Activated effector memory CD4-positive, alpha-beta T cell treated with anti-CD3 and anti-CD28 coated beads, Interleukin-2, amount 50 U/mL, for 16 hours (primary cell): ENCODE data around the gene CTNNA2.

Experiments used
- DNase-seq: peaks from one replicate; pipeline ENCODE4 v3.0.0-alpha.2; 2020

CTNNA2 gene

DNA sequence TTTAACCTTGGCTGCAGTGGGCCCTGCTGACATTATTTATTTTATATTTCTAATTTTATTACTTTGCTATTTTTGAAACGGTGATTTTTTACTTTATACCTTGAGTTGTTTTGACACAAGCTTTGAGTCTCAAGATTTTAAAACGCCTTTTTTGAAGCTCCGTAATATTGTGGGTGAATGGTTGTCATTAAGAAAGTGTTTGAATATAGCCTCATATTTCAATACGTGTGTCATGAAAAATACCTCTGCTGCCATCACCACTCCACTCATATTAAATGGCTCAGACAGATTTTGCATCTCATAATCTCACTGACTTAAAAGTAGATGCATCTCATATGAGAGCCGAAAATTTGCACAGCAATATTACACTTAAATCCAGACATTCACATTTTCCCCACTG, 106.6 kb downstream of the CTNNA2 start:
- no peak for DNase-seq

DNA sequence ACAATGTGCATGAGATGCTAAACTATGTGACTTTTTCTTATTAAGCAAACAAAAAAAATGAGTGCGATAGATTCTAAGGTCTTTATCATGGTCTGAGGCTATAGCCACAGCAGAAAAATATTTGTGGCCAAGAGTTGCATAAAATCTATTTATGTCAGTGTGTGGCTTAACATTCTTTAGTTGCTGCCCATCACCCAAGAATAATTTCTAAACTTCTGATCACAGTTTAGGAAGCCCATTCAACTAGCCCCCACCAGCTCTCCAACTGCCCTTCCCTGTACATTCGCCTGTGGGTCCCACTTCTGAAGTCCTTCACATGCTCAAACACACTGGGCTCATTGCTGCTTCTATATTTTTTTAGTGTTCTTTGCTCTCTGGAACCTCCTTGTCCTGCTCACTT, 107.1 kb downstream of the CTNNA2 start:
- DNase-seq, result no peak

GRCh38 chr2:79620679-79621078, 107.8 kb downstream of the CTNNA2 start:
- DNase-seq, result no peak

DNA sequence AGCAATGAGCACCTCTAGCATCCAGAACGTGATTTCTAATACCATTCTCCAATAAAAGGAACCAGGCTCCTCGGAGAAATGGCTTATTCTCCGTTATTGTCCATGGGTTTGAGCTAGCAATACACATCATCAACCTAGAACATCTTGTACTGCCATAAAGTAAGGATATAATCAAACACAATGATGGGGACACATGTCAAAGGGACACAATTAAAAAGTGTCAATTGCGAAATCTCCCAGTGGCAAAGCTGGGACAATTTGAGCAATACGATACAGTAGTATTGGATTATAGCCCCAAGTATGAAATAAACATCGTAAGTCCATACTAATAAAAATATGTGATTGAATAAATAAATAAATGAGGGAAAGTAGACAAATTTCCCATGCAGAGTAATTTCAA, 108.4 kb downstream of the CTNNA2 start:
- no peak for DNase-seq

GRCh38 chr2:79621755-79622154, 108.9 kb downstream of the CTNNA2 start:
- DNase-seq, result no peak

- no peak for DNase-seq
These were observed 109.7 kb downstream of the CTNNA2 start for GRCh38 chr2:79622508-79622907.

GRCh38 chr2:79627237-79627636, 114.4 kb downstream of the CTNNA2 start:
- DNase-seq, result no peak

GRCh38 chr2:79630060-79630459, 117.2 kb downstream of the CTNNA2 start:
- DNase-seq, result no peak

DNA sequence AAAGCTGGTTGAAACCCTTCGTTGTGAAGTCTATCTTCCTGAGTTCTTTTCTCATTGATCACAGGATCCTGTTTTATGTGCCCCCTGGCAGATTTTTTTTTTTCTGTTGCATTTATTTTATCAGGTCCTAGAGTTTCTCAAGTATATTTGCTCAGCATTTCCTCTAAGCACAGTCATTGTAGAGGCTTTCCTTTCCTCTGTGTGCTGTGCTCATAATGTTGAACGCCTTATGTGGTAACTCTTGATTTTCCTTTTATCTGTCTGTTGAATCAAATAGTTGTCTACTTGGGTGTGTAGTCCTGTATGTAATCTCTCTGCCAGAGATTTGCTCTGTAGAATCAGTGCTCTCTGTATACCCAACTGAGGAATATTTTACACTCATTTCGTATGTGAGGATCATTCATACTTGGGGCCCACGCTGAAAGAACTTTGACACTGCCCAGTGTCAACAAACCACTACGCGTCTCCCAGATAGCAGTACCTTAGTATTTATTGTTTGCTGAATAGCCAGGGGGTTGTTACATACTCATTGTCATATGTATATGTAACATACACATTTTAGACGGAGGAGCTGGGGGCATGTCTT, 118.2 kb downstream of the CTNNA2 start:
- no peak for DNase-seq

- DNase-seq, result no peak
These were observed 125.6 kb downstream of the CTNNA2 start for GRCh38 chr2:79638410-79638809.

GRCh38 chr2:79638954-79639353, 126.1 kb downstream of the CTNNA2 start:
- DNase-seq, result no peak

DNA sequence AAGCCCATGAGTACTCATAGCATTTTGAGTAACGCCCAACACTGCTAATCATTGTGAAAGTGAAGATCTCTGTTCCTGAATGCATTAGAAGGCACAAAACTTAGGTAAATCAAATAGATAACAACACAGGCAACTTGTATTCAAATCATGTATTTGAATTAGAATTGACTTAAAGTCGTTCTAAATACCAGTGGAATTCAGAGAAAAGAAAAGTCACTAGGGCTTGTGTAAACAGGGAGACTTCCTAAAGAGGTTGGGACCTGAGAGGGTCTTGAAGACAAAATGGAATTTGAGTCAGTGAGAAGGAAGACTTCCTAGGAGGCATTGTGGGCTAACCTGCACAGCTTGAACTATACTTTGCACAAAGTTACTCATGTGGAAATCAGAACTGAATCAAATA, 127.2 kb downstream of the CTNNA2 start:
- DNase-seq, result no peak

DNA sequence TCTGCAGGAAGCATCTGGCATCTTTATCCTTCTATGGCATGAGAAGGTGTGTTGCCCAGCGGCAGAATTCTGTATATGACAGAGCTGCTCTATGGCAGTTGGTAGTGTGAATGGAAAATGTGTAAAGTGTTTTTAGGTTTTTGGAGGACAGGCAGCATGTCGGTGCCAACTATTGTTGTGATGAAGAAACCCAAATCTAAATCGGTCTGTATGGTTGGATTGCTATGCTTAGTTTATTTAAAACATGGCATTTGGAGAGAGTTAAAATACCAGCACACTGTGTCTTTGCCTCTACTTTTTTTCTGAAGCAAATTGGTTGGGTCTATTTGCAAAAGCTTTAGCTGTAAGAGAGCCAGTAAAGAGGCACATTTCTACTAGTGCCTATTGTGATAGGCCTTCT, 136.7 kb downstream of the CTNNA2 start:
- DNase-seq, result no peak

DNA sequence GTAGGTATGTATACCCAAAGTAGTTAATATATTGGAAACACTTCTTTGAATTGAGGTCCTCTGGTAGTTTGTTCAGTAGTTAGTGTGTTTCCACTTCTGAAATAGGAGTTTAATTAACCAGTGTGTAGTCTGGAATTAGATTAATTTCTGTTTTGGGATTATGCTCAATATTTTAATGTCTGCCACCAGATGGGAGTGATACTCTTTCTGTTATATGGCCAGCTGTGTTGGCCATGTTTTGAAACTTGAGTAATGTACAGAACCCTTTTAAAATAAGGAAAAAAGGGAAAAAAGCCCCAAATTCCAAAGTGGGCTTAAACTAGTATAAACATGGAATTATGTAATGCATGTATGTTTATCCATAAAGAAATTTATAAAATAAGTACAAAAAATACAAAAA, 147.7 kb downstream of the CTNNA2 start:
- DNase-seq, result no peak

- no peak for DNase-seq
These were observed 152.2 kb downstream of the CTNNA2 start for GRCh38 chr2:79665091-79665490.

DNA sequence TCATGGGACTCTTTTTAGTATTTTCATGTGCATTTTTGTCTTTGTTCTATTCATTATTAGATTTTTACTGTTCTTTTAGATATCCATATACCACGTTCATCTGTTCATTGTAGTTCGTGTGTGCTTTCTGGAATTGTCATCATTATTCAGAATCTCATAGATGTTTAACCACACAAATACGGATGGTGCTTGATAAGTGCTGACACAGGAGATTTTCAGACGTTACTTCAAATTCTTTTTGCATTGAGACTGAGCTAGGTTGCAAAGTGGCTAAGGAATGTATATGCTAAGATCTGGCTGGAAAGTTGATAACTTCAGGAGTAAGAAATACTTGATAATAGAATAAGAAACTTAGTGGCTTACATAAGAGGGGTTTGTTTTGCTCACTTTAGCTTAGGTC, 153.6 kb downstream of the CTNNA2 start:
- no peak for DNase-seq

DNA sequence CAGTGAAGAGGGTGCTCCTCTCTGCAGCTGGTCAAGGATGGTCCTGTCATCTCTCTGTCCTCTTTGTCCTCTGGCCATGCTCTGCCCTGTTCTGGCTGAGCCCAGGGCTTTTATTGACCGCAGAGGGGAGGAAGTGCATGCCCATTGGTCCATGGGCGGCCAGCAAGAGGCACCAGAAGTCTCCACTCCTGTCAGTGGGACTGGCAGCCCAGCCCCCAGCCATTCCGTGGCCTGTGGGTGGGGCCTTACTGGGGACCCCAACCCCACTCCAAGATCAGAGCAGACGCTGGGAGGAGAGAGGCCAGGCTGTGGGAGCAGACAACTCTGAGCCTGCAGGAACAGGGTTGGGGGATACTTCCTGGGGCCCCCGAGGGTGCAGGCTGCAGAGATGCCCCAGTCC, 156.9 kb downstream of the CTNNA2 start:
- DNase-seq, result no peak

DNA sequence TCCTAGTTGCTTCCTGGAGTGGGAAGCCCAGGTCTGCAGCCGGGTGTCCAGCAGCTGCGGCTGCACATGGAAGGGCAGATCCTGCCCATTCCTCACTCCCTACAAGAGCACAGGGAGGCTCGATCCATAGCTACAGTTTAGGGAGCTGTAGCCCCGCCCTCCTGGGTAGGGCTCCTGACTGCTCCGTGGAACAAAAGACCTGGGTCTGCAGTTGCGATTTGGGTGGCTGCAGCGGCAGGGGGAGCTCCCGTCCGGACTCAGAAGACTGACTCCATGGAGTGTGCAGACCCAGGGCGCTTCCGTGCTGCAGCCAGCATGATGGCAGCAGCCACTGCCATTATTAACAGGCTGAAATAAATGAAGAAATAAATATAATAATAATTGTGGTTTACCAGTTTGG, 157.3 kb downstream of the CTNNA2 start:
- no peak for DNase-seq

GRCh38 chr2:79686884-79687283, 174.0 kb downstream of the CTNNA2 start:
- no peak for DNase-seq

GRCh38 chr2:79695248-79695647, 182.4 kb downstream of the CTNNA2 start:
- DNase-seq, result no peak

- no peak for DNase-seq
These were observed 184.3 kb downstream of the CTNNA2 start for GRCh38 chr2:79697200-79697599.

DNA sequence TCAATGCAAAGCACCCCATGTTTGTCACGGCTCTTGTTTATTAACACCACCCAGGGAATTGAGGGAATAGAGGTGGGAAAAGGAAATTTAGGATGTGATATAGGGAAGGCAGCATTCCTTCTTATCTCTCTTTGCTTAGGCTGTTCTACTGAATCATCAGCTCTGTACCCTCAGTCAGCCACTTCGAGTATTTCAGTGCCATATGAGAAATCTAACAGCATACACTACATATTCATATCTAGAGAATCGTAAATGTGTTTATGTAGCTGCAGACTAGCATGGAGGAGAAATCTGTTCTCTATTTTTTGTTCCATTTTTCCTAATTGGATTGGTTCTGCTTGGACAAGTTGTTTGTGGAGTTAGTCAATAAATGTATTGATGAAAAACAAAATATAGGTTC, 187.8 kb downstream of the CTNNA2 start:
- no peak for DNase-seq

DNA sequence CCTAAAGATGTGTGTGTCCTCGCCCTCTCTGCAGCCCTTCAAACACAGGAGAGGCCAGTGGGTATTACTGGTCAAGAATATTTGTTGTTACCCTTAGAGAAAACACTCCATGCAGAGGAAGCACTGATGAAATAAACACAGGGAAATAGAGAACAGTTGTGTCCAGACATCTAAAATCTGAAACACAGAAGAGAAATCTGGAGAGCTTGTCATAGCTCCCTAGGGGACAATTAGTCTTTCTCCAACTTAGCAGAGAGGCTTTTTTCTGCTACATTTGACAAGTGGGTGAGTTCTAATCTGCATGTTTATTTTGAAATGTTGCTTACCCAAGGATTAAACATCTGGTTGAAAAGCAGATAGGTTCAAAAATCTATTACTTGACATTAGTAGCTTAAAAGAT, 190.1 kb downstream of the CTNNA2 start:
- no peak for DNase-seq

GRCh38 chr2:79711098-79711497, 198.2 kb downstream of the CTNNA2 start:
- no peak for DNase-seq

- DNase-seq, result no peak
These were observed 200.4 kb downstream of the CTNNA2 start for GRCh38 chr2:79713131-79713785.
